AG10803 (cell line): ENCODE results near the gene BRAP.

Experiments
- DNase-seq: peaks from one replicate; pipeline ENCODE4 v3.0.0; 2010; ENCODE audit warnings: low read depth
- H3K4me3 ChIP-seq: 2 replicates; pipeline ENCODE4 v1.5.1; 2011; ENCODE audit warnings: mild to moderate bottlenecking, low read length, control low read depth
- CTCF ChIP-seq: conservative IDR thresholded peaks from 2 replicates; pipeline ENCODE4 v1.5.1; 2011; ENCODE audit warnings: mild to moderate bottlenecking, low read length, control low read depth, inconsistent platforms

BRAP gene

GRCh38 chr12:111687952-111688351, 2.2 kb upstream of the BRAP start:
- no peak for DNase-seq
- no peak for TF ChIP-seq CTCF
- no peak overlapping the region for H3K4me3 ChIP-seq

DNA sequence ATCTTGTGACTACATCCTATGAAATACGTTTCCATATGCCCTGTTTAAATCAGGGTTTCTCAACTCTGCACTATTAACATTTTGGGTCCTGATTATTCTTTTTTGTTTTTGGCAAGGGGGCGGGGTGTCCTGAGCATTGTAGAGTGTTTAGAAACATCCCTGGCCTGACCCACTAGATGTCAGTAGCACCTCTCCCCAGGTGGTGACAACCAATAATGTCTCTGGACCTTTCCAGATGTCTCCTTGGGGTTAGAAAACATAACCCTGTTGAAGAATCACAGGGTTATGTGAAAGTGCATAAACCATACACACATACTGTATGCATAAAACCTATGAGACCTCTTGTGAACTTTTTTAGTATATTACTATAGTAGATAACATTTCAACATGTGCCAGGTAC, 1.5 kb upstream of the BRAP start:
- TF ChIP-seq CTCF = no peak
- no peak for DNase-seq
- peak overlapping the region; percentile 99; the same call in 1 of the 2 replicates for H3K4me3 ChIP-seq

DNA sequence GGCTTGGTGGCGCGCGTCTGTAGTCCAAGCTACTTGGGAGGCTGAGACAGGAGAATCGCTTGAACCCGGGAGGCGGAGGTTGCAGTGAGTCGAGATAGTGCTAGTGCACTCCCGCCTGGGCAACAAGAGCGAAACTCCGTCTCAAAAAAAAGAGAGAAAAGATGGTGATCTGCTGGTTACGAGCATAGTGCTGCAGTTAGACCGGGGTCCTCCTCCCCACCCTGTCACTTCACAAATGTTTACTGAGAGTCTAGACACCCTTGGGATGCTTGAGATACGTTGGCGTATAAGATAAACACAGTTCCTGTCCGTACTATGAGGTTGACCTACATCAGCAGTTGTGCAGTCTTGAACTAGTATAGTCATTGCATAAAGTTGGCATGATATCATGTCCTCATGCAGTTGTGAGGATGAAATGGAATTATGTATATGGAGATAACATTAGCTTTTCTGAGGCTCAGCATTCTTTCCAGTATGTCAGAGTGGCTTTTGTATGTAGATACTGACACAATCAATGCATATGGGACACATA, 884 bp upstream of the BRAP start:
- DNase-seq = peak; percentile 6
- no peak for TF ChIP-seq CTCF
- peak overlapping the region; percentile 99 for H3K4me3 ChIP-seq

DNA sequence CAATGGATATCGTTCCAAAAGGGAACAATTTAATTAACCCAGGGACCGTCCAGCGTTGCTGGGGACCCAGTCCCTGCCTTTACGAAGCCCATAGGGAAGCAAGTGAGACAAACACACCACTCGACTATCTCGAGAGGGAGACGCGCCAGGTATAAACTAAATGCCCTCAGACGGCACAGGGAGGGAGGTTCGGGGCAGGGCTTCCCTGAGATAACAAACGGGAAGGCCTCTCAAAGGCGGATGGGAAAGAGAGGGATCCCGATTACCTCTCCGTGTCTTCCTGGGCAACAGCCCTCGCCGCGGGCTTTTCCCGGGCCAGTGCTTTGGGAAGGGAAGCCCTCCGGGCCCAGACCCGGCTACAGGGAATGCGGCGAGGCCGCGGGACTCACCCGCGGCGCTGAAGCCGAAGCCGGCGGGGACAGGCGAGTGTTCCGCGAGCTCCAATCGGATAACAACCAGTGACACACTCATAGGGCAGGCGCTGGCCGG, 390 bp downstream of the BRAP start:
- peak overlapping the region; percentile 99 for H3K4me3 ChIP-seq
- no peak for TF ChIP-seq CTCF
- DNase-seq = no peak

DNA sequence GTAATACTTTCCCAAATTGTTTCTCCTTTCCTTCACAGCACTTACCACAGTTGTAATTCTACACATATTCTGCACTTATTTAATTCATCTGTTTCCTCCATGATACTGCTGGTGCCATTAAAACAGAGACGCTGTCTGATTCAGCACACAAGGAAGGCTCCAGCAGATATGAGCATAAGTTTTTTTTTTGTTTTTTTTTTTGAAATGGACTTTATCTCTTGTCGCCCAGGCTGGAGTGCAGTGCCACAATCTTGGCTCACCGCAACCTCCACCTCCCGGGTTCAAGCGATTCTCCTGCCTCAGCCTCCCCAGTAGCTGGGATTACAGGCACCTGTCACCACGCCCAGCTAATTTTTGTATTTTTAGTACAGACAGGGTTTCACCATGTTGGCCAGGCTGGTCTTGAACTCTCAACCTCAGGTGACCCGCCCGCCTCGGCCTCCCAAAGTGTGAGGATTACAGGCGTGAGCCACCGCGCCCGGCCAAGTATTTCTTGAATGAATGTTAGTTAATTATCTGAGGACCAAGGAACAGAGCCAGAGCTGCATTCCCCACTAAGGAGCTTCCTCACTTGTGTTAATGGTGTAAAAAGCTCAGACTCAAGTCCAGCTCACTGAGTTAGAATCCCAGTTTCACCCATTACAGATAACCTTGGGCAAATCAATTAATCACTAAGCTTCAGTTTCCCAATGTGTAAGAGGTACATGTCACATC, 1.1 kb downstream of the BRAP start:
- DNase-seq = peak; percentile 3
- peak overlapping the region; percentile 99 for H3K4me3 ChIP-seq

- DNase-seq = no peak
- H3K4me3 ChIP-seq = no peak overlapping the region
Measured at GRCh38 chr12:111677186-111677585, 8.6 kb downstream of the BRAP start.

DNA sequence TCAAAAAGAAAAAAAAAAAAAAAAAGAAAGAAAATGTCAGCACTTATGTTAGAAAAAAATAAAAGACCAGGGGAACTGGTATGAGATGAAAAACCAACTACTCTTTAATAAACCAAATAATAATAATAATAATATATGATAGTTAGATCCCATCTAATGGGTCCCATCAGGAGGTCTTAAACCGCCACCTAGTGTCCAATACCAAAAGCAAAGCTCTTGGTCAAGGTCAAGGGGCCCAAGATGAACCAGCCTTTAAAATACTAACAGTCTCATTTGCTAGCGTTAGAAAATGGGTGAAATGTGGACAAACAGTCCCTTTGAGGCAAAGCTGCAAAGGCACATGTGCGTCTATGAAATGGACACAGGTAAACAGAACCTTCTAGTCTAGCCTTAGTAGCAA, 12.3 kb downstream of the BRAP start:
- DNase-seq = peak; percentile 31
- peak; percentile 63 for TF ChIP-seq CTCF

More at GRCh38 chr12:111677186-111677585, 8.6 kb downstream of the BRAP start:
- no peak for TF ChIP-seq CTCF

More for the DNA sequence above, 12.3 kb downstream of the BRAP start:
- no peak overlapping the region for H3K4me3 ChIP-seq
